ENCODE data around the gene MED26. TPM values are rescaled to one million over a fixed set of nuclear protein-coding genes. Genes with fewer than 3 reads are reported as not detected.
A peak's percentile ranks its signal among the peaks of the same experiment; 100 is the strongest.

MED26 gene
- total and polyA plus RNA-seq, 2 of the 13 experiments (the other 11 are each of a cell fraction or from before 2014, with no cell fraction given) = 3.5 to 3.8 TPM

GRCh38 chr19:16659832-16660708 is 32.1 kb upstream of the MED26 start, which contains the start of gene SMIM7:
Gene SMIM7 (minus strand): TSS chr19:16660144. CDS start chr19:16660110, 34 bp downstream.
- H3K79me2 ChIP-seq (ENCODE audit: insufficient read depth, low read length) = peaks cover 32% of the 10 kb centered on the region
- peak within 1 kb of the TSS; percentile 90 for H3K27ac ChIP-seq (ENCODE audit: extremely low read length, insufficient read depth, low read length)
- no peaks in the 10 kb centered on the region; a peak in 1 of 5 replicates for H3K27me3 ChIP-seq (ENCODE audit: control insufficient read depth in 1 of 2, insufficient read depth in 2 of 2, low read length in 2 of 2)
- DNase-seq (ENCODE audit: low spot score) (peak; percentile 97), FAIRE-seq (peak; percentile 99), ATAC-seq (peak; percentile 97)
- peaks cover 48% of the 10 kb centered on the region for H3K4me1 ChIP-seq (ENCODE audit: insufficient read depth, low read length)
- H2AFZ ChIP-seq (ENCODE audit: low read length) = peak within 1 kb of the TSS; percentile 57
- intact Hi-C loops (cut with micrococcal nuclease; ENCODE audit: unreplicated experiment) (no loop called here), in situ Hi-C loops (cut with HindIII; ENCODE audit: extremely low pct_ligation_motif_present, low pct_unique_long_range_greater_than_20kb) (no loop called here)
- H3K9me3 ChIP-seq (ENCODE audit: low read length) = no peaks in the 10 kb centered on the region
- peaks cover 14 to 31% of the 10 kb centered on the region in 2 experiments for H3K36me3 ChIP-seq (replicated peaks in 1 of 2; ENCODE audit: control insufficient read depth in 1 of 2, insufficient read depth in 2 of 2, low read length in 2 of 2)
- ChIA-PET POLR2A (interaction anchor here (0.6 to 2.4 kb wide), 14 partner anchors 10 to 946 kb away, joined by 3 to 9 read pairs (median 4); partner anchors contain the start of genes C19orf44 and CALR3), CTCF (ENCODE audit: low intra/inter-chr PET ratio, low total read pairs) (no interaction called here)
- peak within 1 kb of the TSS; percentile 87 to 99 (median 98) for H3K4me3 ChIP-seq (replicated peaks in 1 of 3; ENCODE audit: insufficient read depth in 1 of 3, low read depth in 2 of 3, low read length in 3 of 3)
- peak within 1 kb of the TSS; percentile 99 for H3K4me2 ChIP-seq (ENCODE audit: low read depth, low read length)
- peaks cover 22% of the 10 kb centered on the region for H4K20me1 ChIP-seq (ENCODE audit: insufficient read depth, low read length)
- peak within 1 kb of the TSS; percentile 86 for H3K9ac ChIP-seq (ENCODE audit: insufficient read depth, low read depth, low read length)
- WGBS (ENCODE audit: low lambda C conversion rate) = 1% methylated on average over 18 of the region's 60 CpGs
- BruUV-seq (replicated peaks) = no TSS peak
- no peak for TF ChIP-seq MAFG (CRISPR knock-in tag; IDR thresholded peaks at IDR 0.05)
- no peak for TF ChIP-seq PITX1 (CRISPR knock-in tag; IDR thresholded peaks at IDR 0.05)
- no peak for TF ChIP-seq RFX5 (IDR thresholded peaks at IDR 0.05; ENCODE audit: low read depth, low read length)
- no peak for TF ChIP-seq CAMTA2 (CRISPR knock-in tag; IDR thresholded peaks at IDR 0.05; ENCODE audit: borderline replicate concordance)
- no peak for TF ChIP-seq ZNF282 (IDR thresholded peaks at IDR 0.05; ENCODE audit: partially characterized antibody)
- no peak for TF ChIP-seq PHB2 (IDR thresholded peaks at IDR 0.05; ENCODE audit: partially characterized antibody)
- TF ChIP-seq ATF1 (CRISPR knock-in tag; IDR thresholded peaks at IDR 0.05) = 0 out of 2 replicates have a peak, but pooled peaks have one; percentile 26
- no peak for TF ChIP-seq ZNF678 (CRISPR knock-in tag; IDR thresholded peaks at IDR 0.05)
- no peak for TF ChIP-seq REXO4 (CRISPR knock-in tag; IDR thresholded peaks at IDR 0.05; ENCODE audit: borderline replicate concordance)
- TF ChIP-seq SNAPC5 (CRISPR knock-in tag; IDR thresholded peaks at IDR 0.05; ENCODE audit: borderline replicate concordance) = no peak
- peak; percentile 71 for TF ChIP-seq TEAD3 (CRISPR knock-in tag; optimal IDR thresholded peaks at IDR 0.05; ENCODE audit: borderline replicate concordance)
- no peak; the same call in 1 of the 2 replicates for TF ChIP-seq ZNF136 (CRISPR knock-in tag; IDR thresholded peaks at IDR 0.05; ENCODE audit: low read depth)
- peak; percentile 47; the same call in 1 of the 2 replicates for TF ChIP-seq TOPORS (CRISPR knock-in tag; IDR thresholded peaks at IDR 0.05)
- TF ChIP-seq PAXIP1 (CRISPR knock-in tag; conservative IDR thresholded peaks at IDR 0.05) = peak; percentile 31; the same call in 1 of the 2 replicates
- TF ChIP-seq MYC (CRISPR knock-in tag; IDR thresholded peaks at IDR 0.05; ENCODE audit: borderline replicate concordance) = peak; percentile 77
- no peak for TF ChIP-seq ATF7 (IDR thresholded peaks at IDR 0.05)
- TF ChIP-seq ATF7 (CRISPR knock-in tag; IDR thresholded peaks at IDR 0.05) = no peak
- TF ChIP-seq U2AF2 (IDR thresholded peaks at IDR 0.05; ENCODE audit: low read depth, low read length) = no peak
- TF ChIP-seq ZNF777 (CRISPR knock-in tag; IDR thresholded peaks at IDR 0.05) = peak; percentile 57; the same call in 1 of the 2 replicates
- no peak for TF ChIP-seq SIX1 (CRISPR knock-in tag; IDR thresholded peaks at IDR 0.05; ENCODE audit: borderline replicate concordance)
- peak; percentile 57; the same call in 1 of the 2 replicates for TF ChIP-seq BRCA1 (CRISPR knock-in tag; IDR thresholded peaks at IDR 0.05)
